SH-SY5Y (cell line): ENCODE results near the gene MAP3K12.

Experiments used
- GATA2 ChIP-seq: IDR thresholded peaks from 2 replicates; pipeline ENCODE4 v1.6.1; 2011; ENCODE audit warnings: mild to moderate bottlenecking, low read depth, low read length
- GATA3 ChIP-seq: IDR thresholded peaks from 2 replicates; pipeline ENCODE4 v1.6.1; 2011; ENCODE audit warnings: low read depth, mild to moderate bottlenecking, low read length, moderate library complexity

DNA sequence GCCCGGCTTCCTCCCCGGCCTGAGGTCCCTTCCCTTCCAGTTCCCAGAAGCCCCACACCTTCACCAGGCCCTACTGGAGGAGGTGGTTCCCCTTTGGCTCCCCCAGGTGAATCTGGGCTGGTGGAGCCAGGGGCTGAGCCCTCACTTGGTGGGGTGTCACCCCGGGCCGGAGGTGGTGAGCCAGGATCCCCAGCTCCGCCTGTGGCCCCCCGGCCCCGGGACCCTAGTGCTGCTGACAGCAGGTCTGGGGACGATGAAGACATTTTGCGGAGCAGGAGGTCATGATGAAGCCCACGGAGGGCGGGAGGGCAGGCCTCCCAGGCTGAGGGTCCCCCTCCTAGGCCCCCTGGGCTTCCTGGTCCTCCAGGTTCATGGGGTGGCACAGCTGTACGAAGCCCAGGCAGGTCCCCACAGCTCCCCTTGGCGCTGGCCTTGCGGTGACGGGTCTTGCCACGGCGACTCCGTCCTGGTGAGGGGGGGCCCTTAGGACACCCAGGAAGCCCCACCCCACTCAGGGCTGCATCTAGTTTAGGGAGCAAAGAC, 16.6 kb downstream of the MAP3K12 start:
- no peak for TF ChIP-seq GATA2
- no peak for TF ChIP-seq GATA3
